Activated CD4-positive, alpha-beta T cell treated with anti-CD3 and anti-CD28 coated beads, Interleukin-2, amount 50 U/mL, for 4 hours (primary cell): ENCODE measurements around the gene HEPACAM2.
A peak's percentile ranks its signal among the peaks of the same experiment; 100 is the strongest.

Experiments
- DNase-seq, 2 experiments: peaks; one replicate each; pipeline ENCODE4 v3.0.0-alpha.2; 2020

HEPACAM2 gene

DNA sequence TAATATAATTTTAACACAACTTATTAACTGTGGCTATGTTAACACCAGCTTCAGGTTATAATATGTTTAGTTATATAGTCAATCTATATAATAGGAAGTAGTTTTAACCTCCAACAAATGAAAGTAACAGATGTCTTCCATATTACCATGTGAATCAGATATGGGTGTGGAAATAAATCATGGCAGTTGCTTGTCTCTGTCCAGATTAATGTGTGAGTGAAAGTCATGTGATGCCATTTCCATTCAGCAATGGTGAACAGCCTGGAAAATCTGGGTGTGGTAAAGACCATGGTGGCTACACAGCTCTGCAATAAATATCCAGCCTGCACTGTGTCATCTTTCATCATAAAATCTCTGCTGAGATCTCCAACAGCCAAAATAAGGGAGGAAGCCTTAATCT, 27.8 kb downstream of the HEPACAM2 start:
- DNase-seq: no peak

DNA sequence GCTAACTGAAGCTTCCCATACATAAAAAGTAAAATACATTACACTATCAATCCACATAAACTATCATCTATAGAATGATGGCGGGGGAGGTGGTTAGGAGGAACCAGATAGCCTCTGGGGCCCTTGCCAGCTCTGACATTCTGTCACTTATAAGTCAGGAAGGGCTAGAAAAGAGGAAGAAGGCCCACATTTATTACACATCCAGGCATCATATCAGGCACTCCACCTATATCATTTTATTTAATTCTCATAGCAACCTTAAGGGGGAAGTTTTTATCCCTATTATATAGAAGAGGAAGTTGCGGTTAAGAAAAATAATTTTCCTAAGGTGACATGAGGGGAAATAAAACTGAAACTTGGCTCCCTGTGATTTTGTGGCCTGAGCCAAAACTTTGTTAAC, 29.9 kb downstream of the HEPACAM2 start:
- DNase-seq: no peak

DNA sequence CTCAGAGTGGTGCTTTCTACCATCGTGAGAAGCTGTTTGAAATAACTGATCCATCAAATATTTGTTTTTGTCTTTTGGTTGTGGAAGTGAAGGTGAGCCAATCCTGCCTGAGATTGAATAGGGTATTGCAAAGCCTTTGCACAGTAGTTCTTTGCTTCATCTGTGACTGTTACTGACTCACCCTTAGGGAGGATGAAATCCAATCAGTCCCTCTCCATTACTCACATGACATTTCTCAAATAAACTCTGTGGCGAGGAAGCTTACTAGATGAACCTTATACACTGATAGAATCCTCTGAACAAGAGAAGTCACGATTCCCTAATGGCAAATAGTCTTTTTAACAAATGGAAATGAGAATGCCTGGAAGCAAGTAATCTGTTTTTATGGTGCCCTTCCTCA, 31.9 kb downstream of the HEPACAM2 start:
- no peak for DNase-seq

DNA sequence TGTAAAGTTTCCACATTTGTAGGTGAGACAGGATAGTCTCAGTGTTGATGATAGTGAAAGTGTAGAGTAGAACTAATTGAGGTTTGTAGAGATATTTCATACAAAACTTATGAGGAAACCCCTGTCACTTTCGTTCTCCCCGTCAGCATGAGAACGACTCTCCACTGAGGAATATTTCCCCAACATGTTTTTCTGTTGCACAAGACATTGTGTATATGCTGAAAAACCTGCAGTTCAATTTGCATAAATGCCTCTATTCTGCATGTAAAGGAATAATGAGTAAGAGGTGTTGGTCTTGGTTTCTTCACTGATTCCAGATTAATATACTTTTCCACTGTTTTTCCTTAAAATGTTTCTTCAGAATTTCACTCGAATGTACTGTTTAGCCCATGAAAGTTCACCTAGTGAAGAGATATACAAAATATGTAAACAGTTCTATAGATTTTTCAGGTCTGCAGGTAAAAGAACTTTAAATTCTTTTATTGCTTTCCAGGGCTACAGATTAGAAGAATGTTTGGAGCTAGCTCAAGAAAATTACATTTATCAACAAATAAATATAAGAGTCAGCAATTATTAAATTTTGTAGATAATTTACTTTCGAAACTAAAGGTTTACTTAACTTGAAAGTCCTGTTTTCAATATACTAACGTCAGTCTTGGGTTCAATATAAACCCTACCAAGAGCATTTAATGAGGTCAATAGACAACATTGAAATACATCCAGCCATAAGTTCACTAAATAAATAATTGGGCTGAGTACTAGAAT, 37.2 kb downstream of the HEPACAM2 start:
- no peak for DNase-seq

DNA sequence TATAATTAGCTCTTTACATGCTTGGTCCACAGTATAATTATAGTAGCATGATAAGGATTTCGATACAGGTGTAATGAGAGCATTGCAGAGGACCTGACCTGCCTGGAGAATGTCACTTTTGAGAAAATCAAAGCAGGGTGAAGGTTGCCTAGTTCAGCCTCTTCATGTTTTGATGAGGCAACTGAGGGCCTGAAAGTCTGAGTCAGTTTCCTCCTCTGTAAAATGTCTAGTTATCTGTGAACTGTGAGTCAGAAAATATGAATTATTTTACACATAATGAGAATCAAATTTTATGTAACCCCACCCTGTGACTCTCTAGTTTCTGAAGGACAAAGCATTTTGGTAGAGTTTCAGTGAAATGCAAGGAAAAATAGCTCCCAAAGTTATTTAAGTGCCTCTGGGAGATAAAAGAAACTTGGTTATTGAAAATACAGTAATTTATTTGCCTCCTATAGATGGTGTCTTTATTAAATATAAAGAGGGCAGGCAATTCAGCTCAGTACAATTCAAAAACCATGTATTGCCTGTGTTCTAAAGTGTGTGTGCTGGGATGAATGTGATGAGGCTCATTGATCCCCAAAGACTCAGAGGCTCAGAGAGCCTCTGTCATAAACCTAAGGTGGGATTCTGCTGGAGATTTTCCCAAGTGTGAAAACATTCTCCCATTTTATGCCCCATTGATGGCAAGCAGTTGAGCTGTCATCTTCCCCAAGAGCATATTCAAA, 40.8 kb downstream of the HEPACAM2 start:
- no peak for DNase-seq

DNA sequence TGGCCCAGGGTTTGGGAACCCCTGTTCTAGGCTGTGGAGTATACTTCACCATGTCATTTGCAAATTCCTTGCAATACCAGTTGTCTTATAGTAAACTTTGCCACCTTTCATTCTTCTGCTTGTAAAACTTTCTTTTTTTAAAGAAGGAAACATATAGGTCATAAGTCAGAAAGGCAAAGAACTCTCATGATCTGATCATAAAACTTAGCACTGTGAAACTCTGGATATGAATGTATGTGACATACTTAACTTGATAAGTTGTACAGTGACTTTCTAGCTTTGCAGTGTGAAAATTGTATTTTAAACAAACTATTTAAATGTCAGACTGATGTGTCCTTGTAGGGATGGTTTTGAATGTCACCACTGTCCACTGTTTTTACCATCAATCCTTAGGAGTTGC, 47.1 kb downstream of the HEPACAM2 start:
- DNase-seq: no peak

DNA sequence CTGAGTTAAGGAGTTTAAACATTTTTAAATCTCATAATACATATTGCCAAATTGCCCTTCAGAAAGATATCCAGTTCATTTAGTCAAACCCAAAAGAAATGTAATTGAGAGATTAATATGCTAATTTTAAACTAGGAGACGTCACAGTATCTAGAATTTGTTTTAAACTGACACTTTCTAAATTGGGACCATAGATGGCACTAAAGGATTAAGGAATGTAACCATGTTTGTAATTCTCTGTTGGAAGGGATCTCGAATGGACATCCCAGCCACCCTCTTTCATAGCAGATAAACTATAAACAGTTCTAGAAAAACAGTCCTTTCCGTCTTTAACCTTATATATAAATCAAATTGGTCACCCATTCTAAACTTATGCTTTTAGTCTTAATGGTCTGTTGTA, 48.1 kb downstream of the HEPACAM2 start:
- DNase-seq: no peak

DNA sequence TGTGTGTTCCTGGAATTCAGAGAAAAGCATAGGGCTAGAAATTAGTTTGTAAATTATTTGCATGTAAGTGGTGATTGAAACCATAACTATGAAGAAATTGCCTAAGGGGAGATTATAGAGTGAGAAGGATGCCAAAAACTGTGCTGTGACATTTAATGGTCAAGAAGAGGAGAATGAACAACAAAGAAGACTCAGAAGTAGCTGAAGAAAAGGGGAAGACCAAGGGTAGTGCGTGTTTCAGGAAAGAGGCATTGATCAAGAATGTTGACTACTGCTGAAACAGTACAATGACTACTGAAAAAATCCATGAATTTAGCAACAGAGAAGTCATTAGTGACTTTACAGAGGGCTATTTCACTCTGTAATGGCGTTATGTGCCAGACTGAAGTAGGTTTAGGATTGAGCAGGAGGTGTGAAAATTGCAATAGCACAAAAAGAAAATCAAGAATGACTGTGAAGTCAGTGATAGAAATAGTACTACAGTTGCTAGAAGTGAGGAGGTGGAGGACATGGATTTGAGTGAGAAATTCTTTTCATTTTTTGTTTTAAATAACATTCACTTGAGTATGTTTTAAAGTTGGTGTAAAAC, 49.2 kb downstream of the HEPACAM2 start:
- DNase-seq: no peak

DNA sequence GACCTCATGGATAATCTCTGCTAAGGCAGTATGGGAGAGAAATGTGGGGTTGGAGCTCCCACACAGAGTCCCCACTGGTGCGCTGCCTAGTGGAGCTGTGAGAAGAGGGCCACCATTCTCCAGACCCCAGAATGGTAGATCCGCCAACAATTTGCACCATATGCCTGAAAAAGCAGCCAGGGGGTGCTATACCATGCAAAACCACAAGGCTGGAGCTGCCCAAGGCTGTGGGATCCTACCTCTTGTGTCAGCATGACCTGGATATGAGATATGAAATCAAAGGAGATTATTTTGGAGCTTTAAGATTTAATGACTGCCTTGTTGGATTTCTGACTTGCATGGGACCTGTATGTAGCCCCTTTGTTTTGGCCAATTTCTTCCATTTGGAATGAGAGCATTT, 51.0 kb downstream of the HEPACAM2 start:
- no peak for DNase-seq

DNA sequence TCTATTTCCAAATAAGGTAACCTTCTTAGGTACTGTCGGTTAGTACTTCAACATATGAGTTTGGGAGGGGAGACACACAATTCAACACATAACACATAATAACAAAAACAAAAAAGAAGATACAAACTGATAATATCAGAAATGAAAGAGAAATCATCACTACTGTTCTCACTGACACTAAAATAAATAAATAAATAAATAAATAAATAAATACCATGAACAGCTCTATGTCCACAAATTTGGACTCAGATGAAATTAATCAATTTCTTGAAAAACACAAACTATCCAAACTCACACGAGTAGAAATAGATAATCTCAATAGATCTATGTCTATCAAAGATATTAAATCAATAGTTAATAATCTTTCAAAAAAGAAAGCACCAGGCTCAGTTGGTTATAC, 53.6 kb downstream of the HEPACAM2 start:
- no peak for DNase-seq

DNA sequence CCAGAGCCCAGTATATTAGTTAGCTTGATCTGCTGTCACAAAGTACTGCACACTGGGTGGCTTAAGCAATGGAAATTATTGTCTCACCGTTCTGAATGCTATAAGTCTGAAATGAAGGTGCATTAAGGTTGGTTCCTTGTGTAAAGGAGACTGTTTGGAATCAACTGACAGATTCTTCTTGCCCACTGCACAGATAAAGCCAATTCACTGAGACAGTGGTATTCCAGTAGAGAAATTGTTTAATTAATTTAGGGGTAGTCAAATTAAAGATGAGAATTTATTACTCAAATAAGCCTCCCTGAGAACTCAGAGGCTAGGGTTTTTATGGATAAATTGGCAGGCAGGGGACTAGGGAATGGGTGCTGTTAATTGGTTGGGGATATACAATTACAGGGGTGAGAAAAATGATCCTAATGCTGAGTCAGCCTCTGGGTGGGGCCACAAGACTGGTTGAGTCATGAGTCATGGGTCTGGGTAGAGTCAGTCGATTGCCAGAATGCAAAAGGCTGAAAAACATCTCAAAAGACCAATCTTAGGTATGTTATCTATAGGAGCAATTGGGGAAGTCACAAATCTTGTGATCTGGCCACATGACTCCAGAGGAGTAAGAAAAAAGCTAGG, 54.6 kb downstream of the HEPACAM2 start:
- DNase-seq: no peak

DNA sequence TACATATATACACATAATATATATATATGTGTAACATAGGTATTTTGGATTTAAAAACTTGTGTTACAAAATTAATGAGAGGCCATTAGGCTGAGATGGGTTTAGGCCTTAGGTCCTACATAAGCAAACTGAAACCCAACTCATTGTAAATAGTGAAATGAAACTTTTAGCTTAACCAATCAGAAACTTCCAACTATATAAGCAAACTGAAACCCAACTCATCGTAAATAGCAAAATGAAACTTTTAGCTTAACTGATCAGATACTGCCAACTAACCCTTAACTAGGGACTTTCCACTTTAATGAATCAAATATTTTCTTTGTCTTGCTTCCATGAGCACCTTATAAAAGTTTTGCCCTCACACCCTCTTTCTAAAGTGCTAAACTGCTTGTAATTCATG, 60.8 kb downstream of the HEPACAM2 start:
- no peak for DNase-seq

DNA sequence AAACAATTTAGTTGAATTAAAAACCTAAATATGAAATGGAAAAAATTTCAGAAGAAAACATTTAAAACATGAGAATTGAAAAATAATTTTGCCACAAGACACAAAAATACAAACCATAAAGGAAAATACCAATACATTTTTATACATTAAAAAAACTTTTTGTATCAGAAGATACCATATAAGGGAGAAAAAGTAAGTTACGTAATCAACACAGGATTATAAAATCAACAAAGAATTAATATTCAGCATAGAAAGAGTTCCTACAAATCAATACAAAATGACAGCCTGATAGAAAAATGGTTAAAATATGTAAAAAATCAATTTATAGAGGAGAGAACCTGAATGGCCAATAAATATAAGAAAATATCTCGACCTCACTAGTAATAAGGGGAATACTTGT, 61.5 kb downstream of the HEPACAM2 start:
- no peak for DNase-seq

DNA sequence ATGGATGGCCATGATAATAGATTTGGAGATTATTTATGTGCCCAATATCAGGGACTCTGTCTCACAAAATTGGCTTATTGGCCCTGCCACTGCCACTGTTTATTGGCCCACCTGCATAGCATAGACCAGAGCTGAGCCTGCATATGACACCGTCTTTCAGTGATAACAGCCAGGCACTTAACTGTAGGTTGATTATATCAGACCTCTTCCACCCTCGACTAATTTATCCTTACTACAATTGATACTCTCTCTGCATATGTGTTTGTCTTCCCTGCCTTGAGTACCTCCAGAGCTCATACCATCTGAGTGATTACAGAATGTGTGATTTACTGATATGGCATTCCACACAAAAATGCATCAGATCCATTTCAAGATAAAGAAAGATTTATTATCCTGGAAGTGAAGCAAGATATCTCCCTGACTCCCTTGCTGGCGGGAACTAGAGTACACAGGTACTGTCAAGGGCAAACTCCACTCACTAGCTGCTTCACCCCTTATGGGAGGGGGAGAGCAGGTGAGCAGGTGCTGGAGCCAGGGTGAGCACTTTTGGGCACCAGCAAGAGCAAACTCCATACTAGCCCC, 65.0 kb downstream of the HEPACAM2 start:
- no peak for DNase-seq

DNA sequence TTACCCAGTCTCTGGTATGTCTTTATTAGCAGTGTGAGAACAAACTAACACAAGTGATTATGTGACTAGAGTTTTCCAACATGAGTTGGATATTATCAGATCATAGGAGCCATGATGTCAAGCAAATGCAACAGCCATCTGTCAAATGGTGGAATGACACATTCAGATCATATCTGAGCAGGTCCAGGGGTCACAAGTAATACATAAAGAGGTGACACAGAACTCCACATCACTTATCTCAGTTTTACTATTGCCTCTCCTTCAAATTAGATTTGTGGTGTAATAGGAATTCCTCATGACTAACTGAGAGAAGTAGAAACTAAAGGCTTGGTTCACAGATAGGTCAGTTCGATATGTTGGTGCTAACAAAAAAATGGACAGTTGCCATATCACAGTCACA, 65.9 kb downstream of the HEPACAM2 start:
- no peak for DNase-seq

DNA sequence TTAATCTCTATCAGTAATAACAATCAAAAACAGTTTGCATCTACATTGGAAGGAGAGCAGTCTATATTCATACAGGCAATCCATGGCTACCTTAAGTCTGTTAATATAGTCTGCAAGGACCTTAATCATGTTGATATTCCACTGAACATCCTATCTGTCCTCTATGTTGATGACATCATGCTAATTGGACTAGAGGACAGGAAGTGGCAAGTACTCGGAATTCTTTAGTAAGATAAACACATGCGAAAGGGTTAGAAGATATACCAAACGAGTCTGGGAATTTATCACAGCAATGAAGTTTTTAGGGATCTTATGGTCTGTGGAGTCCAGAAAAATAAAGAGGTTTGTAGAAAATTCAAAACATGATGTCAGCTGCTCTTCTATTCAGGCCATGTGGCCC, 66.8 kb downstream of the HEPACAM2 start:
- no peak for DNase-seq

DNA sequence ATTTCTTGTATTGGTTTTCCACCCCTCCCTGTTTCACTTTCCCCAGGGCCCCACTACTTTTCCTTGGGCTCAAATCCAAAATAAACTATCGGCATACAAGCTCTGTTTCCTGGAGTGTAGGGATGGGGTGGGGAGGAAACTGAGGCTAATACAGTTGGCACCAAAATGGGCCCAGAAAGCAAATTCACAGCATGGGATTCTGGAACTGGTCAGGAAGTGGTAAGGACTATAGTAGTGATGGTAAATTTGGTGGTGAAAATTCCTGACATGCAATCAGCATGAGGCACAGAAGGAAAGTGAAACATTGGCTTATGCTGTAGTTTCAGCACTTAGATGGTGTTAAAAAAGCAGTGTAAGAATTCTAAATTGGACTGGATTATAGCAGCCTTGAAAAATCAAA, 69.4 kb downstream of the HEPACAM2 start:
- no peak for DNase-seq

DNA sequence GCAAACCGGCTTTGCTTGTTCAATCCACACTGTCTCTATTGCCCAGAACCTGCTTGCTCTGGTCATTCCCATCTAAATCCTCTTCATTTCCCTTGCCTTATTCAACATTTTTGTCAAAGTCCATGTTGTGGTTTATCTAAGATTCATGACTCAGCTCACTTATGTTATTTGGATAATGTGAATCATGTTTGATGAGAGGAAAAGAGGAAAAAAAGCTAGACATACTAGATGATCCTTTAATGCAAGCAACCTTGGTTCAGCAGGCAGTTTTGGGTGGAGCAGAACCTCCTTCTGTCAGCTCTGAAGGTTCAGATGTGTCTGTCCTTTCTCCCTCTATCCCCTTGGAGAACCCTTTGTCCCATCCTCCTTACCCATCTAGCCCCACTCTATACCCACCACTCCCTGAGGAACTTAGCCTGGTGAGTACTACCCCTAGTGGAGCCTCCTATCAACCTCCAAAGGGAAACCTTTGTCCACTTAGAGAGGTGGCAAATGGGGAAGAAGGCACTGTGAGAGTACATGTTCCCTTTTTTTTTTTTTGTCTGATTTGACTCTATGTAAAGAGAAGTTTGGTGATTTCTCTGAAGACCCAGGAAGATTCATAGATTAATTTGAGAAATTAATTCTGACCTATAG, 76.0 kb downstream of the HEPACAM2 start:
- no peak for DNase-seq

DNA sequence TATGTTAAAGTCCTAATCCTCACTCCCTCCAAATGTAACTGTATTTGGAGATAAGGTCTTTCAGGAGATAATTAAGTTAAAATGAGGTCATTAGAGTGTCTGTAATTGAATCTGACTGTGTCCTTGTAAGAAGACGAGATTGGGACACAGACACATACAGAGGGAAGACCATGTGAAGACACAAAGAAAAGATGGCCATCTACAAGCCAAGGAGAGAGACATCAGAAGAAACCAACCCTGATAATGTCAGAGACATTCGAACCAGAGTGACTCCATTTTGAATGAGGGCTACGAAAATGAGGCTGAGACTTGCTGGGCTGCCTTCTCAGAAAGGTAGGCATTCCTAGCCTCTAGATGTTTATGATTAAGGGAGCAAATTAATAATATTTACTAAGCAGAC, 77.5 kb downstream of the HEPACAM2 start:
- DNase-seq: no peak

DNA sequence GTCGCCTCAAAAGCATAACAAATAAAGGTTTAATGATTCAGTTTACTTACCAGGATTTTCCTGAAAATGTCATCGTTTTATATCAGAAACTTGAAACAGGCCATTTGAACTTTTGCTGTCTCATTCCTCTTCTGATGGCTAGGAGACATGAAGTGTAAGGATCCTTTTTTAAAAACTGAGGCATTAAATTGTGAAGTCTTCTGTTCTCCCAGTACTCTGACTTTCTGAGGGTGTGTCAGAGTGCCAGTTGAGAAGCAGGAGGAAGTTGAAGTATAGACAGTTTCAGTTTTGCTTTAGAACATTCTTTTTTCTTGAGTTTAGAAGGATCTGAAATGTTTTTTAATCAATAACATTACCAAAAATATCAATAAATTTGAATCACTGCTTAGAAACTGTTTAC, 78.1 kb downstream of the HEPACAM2 start, which contains the start of gene SAMD9L:
Gene SAMD9L, minus strand, starts transcription at position 242 of the 400 bp plus-strand sequence. CDS start 12,414 bp downstream, outside the sequence.
- no peak for DNase-seq

DNA sequence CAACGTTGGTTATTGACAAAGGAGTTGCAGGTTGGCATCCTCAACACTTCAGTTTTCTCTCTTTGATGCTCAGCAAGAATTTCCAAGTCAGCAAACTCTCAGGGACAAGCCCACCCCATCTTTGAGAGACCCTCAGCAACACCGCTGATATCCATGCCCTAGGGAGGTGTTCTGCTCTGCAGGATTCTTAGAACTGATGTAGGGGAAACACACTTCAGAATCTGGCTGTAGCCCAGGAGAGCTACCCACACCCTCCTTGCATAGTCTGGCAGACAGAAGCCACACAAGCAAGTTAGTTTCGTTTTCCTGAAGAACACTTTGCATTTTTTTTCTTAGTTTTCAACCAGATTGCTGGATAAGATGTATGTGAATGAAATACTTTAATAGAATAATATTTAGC, 78.9 kb downstream of the HEPACAM2 start:
- DNase-seq: peak; percentile 11 to 31

DNA sequence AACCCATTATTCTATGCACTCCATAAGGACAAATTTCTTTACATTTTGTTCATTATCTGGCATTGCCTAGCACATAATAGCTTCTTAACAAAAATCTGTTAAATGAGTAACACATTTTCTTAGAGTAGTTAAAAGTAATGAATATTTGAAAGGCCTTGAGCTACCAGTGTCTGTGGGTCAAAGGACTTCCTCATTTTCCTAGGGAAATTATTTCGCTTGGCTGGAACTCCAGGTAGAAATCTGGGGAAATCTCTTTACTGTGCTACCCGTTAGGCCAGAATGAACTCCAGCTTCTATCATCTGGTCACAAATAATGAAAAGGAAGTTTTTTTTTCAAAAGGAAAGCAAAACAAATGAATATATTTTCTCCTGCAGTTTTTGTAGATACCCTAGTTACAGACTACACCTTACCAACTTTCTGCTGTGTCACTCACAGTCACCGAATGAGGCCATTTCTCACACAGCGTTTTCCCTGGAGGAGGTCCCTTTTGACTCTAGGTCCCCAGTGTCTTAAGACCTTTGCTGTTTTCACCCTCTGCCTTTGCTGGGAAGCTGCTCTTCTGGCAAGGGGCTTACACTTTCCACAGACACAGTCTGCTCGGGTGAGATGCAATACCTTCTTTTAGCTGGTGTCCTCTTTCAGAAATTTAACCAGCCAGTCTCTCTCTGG, 79.7 kb downstream of the HEPACAM2 start:
- no peak for DNase-seq
